DMS79 (cell line): ENCODE results near the gene INPP5D.
"Not testable (repeated sequence)": the region's sequence is repeated elsewhere in the genome, so short reads cannot be mapped to it uniquely, and the experiment has no call there.

Source experiments
- DNase-seq: peaks from one replicate; lab custom pipeline; 2025; lab: John Stamatoyannopoulos, UW

INPP5D gene

GRCh38 chr2:233183869-233184418 lies 123.8 kb downstream of the INPP5D start:
- DNase-seq, result no peak

GRCh38 chr2:233184669-233185068 lies 124.5 kb downstream of the INPP5D start:
- no peak for DNase-seq

- DNase-seq, result no peak
Measured at GRCh38 chr2:233185330-233185729, 125.2 kb downstream of the INPP5D start.

GRCh38 chr2:233185963-233186362 lies 125.8 kb downstream of the INPP5D start:
- DNase-seq, result no peak

GRCh38 chr2:233186851-233187250 lies 126.7 kb downstream of the INPP5D start:
- no peak for DNase-seq

- DNase-seq, result no peak
Measured at GRCh38 chr2:233189025-233189424, 128.9 kb downstream of the INPP5D start.

GRCh38 chr2:233191016-233191415 lies 130.9 kb downstream of the INPP5D start:
- DNase-seq, result not testable (repeated sequence)

GRCh38 chr2:233193738-233194137 lies 133.6 kb downstream of the INPP5D start:
- no peak for DNase-seq

GRCh38 chr2:233195027-233195426 lies 134.9 kb downstream of the INPP5D start:
- DNase-seq, result no peak

GRCh38 chr2:233197022-233197421 lies 136.9 kb downstream of the INPP5D start:
- DNase-seq, result no peak

- no peak for DNase-seq
Measured at GRCh38 chr2:233198026-233198425, 137.9 kb downstream of the INPP5D start.

- DNase-seq, result no peak
Measured at GRCh38 chr2:233199870-233200269, 139.7 kb downstream of the INPP5D start.

- not testable (repeated sequence) for DNase-seq
Measured at GRCh38 chr2:233200790-233201189, 140.6 kb downstream of the INPP5D start.

GRCh38 chr2:233201258-233202013 lies 141.3 kb downstream of the INPP5D start:
- no peak for DNase-seq

GRCh38 chr2:233202531-233202944 lies 142.4 kb downstream of the INPP5D start:
- no peak for DNase-seq

GRCh38 chr2:233203060-233203459 lies 142.9 kb downstream of the INPP5D start:
- no peak for DNase-seq

- no peak for DNase-seq
Measured at GRCh38 chr2:233204286-233204936, 144.3 kb downstream of the INPP5D start.

- no peak for DNase-seq
Measured at GRCh38 chr2:233208382-233209116, 148.4 kb downstream of the INPP5D start.

GRCh38 chr2:233209117-233209532 lies 149.0 kb downstream of the INPP5D start:
- no peak for DNase-seq

GRCh38 chr2:233209533-233210171 lies 149.5 kb downstream of the INPP5D start:
- DNase-seq, result no peak

GRCh38 chr2:233210281-233210680 lies 150.1 kb downstream of the INPP5D start:
- no peak for DNase-seq
